HepG2 (cell line): ENCODE measurements around the gene RAX. TPM values are rescaled to one million over a fixed set of nuclear protein-coding genes. Genes with fewer than 3 reads are reported as not detected.

Source experiments
- CHD2 ChIP-seq: IDR thresholded peaks from 2 replicates; pipeline ENCODE4 v1.6.1; 2011; ENCODE audit warnings: low read depth, low read length, improper control_type of control experiment
- ERF ChIP-seq: IDR thresholded peaks from 2 replicates; pipeline ENCODE4 v1.6.1; 2018; ENCODE audit warnings: missing biosample characterization, missing genetic modification reagents
- HOXA3 ChIP-seq: sonication (generic); formaldehyde crosslinking; IDR thresholded peaks from 2 replicates; pipeline ENCODE4 v1.5.0; 2020; ENCODE audit warnings: missing genetic modification reagents
- KDM2A ChIP-seq: sonication (generic); formaldehyde crosslinking; IDR thresholded peaks from 2 replicates; pipeline ENCODE4 v1.4.0; 2020; ENCODE audit warnings: low read depth, missing genetic modification reagents, borderline replicate concordance
- MZF1 ChIP-seq: sonication (generic); formaldehyde crosslinking; IDR thresholded peaks from 2 replicates; pipeline ENCODE4 v1.8.1; 2023; ENCODE audit warnings: mild to moderate bottlenecking, missing genetic modification reagents, borderline replicate concordance
- THYN1 ChIP-seq: sonication (generic); formaldehyde crosslinking; IDR thresholded peaks from 2 replicates; pipeline ENCODE4 v1.8.1; 2023; ENCODE audit warnings: low read depth, mild to moderate bottlenecking, moderate library complexity, missing genetic modification reagents, borderline replicate concordance
- ZBTB4 ChIP-seq: sonication (generic); formaldehyde crosslinking; IDR thresholded peaks from 2 replicates; pipeline ENCODE4 v1.4.0; 2020; ENCODE audit warnings: missing genetic modification reagents, mild to moderate bottlenecking, borderline replicate concordance
- ZNF512B ChIP-seq: sonication (generic); formaldehyde crosslinking; IDR thresholded peaks from 2 replicates; pipeline ENCODE4 v1.5.1; 2020; ENCODE audit warnings: missing genetic modification reagents, mild to moderate bottlenecking, borderline replicate concordance
- ZNF687 ChIP-seq: sonication (generic); formaldehyde crosslinking; IDR thresholded peaks from 2 replicates; pipeline ENCODE4 v1.5.1; 2020; ENCODE audit warnings: mild to moderate bottlenecking, missing genetic modification reagents, moderate library complexity
- ZNF768 ChIP-seq: sonication (generic); formaldehyde crosslinking; IDR thresholded peaks from 2 replicates; pipeline ENCODE4 v1.4.0; 2020; ENCODE audit warnings: missing genetic modification reagents
- polyA plus RNA-seq, 8 experiments: library from polyadenylated mRNA; depleted of rRNA in 3 of 8; stranded (reverse) in 7 of 8; unstranded in 1 of 8; fragments of >200 nt; fragmentation: Illumina TruSeq in 4 of 8; extraction: Trizol in 4 of 8; gene quantifications; 2 replicates each; pipeline versions ENCODE4 v1.2.1 to v1.2.3, GENCODE V29; 2011 to 2016; ENCODE audit warnings: low read depth in 4 of 8, missing spikeins in 1 of 8, mixed read lengths in 1 of 8; ENCODE audit not compliant: insufficient read depth in 1 of 8
- total RNA-seq, 5 experiments: library from RNA; depleted of rRNA; stranded (reverse); fragments of >200 nt; fragmentation: Illumina TruSeq; extraction: Trizol; gene quantifications; 2 replicates each; pipeline ENCODE4 v1.2.3, GENCODE V29; 2016; ENCODE audit warnings: low read depth in 1 of 5
- TF ChIP-seq, protein P1 (sequence below): sonication (generic); formaldehyde crosslinking; IDR thresholded peaks from 2 replicates; pipeline ENCODE4 v1.4.0; 2020; ENCODE audit warnings: missing genetic modification reagents
- TF ChIP-seq, protein P2 (sequence below): sonication (generic); formaldehyde crosslinking; IDR thresholded peaks from 2 replicates; pipeline ENCODE4 v1.5.0; 2020; ENCODE audit warnings: mild to moderate bottlenecking, missing genetic modification reagents, moderate library complexity

Gene RAX
- total and polyA plus RNA-seq, 2 of the 13 experiments (the other 11 are each of a cell fraction or from before 2014, with no cell fraction given): not detected

GRCh38 chr18:59308248-59308937 is 35.1 kb upstream of the RAX start (continued):
- TF ChIP-seq HOXA3 (CRISPR knock-in tag): peak; percentile 20; the same call in 1 of the 2 replicates
- TF ChIP-seq ZNF512B (CRISPR knock-in tag): peak; percentile 87; the same call in 1 of the 2 replicates
- TF ChIP-seq ERF (CRISPR knock-in tag): 0 out of 2 replicates have a peak, but pooled peaks have one; percentile 31
- no peak for TF ChIP-seq MZF1 (CRISPR knock-in tag)
- TF ChIP-seq KDM2A (CRISPR knock-in tag): peak; percentile 89; the same call in 1 of the 2 replicates
- TF ChIP-seq, protein P1, sequence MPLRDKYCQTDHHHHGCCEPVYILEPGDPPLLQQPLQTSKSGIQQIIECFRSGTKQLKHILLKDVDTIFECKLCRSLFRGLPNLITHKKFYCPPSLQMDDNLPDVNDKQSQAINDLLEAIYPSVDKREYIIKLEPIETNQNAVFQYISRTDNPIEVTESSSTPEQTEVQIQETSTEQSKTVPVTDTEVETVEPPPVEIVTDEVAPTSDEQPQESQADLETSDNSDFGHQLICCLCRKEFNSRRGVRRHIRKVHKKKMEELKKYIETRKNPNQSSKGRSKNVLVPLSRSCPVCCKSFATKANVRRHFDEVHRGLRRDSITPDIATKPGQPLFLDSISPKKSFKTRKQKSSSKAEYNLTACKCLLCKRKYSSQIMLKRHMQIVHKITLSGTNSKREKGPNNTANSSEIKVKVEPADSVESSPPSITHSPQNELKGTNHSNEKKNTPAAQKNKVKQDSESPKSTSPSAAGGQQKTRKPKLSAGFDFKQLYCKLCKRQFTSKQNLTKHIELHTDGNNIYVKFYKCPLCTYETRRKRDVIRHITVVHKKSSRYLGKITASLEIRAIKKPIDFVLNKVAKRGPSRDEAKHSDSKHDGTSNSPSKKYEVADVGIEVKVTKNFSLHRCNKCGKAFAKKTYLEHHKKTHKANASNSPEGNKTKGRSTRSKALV (CRISPR knock-in tag): peak; percentile 55; the same call in 1 of the 2 replicates
- TF ChIP-seq ZBTB4: no peak
- TF ChIP-seq ZNF768 (CRISPR knock-in tag): peak; percentile 43; the same call in 1 of the 2 replicates
- TF ChIP-seq THYN1: no peak
- TF ChIP-seq CHD2: no peak
- TF ChIP-seq ZNF687 (CRISPR knock-in tag): peak; percentile 55
- TF ChIP-seq, protein P2, sequence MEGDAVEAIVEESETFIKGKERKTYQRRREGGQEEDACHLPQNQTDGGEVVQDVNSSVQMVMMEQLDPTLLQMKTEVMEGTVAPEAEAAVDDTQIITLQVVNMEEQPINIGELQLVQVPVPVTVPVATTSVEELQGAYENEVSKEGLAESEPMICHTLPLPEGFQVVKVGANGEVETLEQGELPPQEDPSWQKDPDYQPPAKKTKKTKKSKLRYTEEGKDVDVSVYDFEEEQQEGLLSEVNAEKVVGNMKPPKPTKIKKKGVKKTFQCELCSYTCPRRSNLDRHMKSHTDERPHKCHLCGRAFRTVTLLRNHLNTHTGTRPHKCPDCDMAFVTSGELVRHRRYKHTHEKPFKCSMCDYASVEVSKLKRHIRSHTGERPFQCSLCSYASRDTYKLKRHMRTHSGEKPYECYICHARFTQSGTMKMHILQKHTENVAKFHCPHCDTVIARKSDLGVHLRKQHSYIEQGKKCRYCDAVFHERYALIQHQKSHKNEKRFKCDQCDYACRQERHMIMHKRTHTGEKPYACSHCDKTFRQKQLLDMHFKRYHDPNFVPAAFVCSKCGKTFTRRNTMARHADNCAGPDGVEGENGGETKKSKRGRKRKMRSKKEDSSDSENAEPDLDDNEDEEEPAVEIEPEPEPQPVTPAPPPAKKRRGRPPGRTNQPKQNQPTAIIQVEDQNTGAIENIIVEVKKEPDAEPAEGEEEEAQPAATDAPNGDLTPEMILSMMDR (CRISPR knock-in tag): peak; percentile 90
